Coronary artery (tissue), 2 donors: ENCODE measurements around the gene RPS6KL1.

Source experiments
- DNase-seq: peaks from one replicate; pipeline ENCODE4 v3.0.0-alpha.2; 2017; ENCODE audit warnings: low spot score
- H3K27ac ChIP-seq, 2 donors: fragments of 200-600 bp; sonication (generic); one replicate each; pipeline ENCODE4 v1.5.1; 2016 to 2019
- H3K4me3 ChIP-seq: fragments of 200-600 bp; sonication (generic); 2 replicates; pipeline ENCODE4 v1.5.1; 2016; ENCODE audit warnings: mild to moderate bottlenecking, moderate library complexity
- CTCF ChIP-seq: fragments of 200-600 bp; sonication (generic); IDR thresholded peaks from one replicate; pipeline ENCODE4 v1.5.1; 2019; ENCODE audit warnings: antibody characterized with exemption

RPS6KL1 gene

GRCh38 chr14:74951443-74952179, 28.6 kb upstream of the RPS6KL1 start:
- Histone ChIP-seq H3K4me3 (peak overlapping the region; percentile 37), H3K27ac (peak overlapping the region in 1 of 2 donors; percentile 73)
- no peak for TF ChIP-seq CTCF
- DNase-seq, result no peak

GRCh38 chr14:74950795-74951442, 27.9 kb upstream of the RPS6KL1 start:
- Histone ChIP-seq H3K4me3 (peak overlapping the region; percentile 37), H3K27ac (peak overlapping the region in 1 of 2 donors; percentile 73)
- no peak for TF ChIP-seq CTCF
- no peak for DNase-seq

- Histone ChIP-seq H3K27ac (peak overlapping the region; percentile 3 to 73), H3K4me3 (no peak overlapping the region)
- no peak for TF ChIP-seq CTCF
- DNase-seq, result no peak
These were observed 27.0 kb upstream of the RPS6KL1 start for GRCh38 chr14:74949859-74950573.

GRCh38 chr14:74949191-74949601, 26.1 kb upstream of the RPS6KL1 start:
- DNase-seq, result peak; percentile 69
- no peak overlapping the region for H3K27ac ChIP-seq
- no peak overlapping the region for H3K4me3 ChIP-seq
- TF ChIP-seq CTCF, result no peak

GRCh38 chr14:74948228-74949175, 25.4 kb upstream of the RPS6KL1 start:
- no peak for DNase-seq
- no peak overlapping the region for H3K27ac ChIP-seq

More at GRCh38 chr14:74948228-74949175, 25.4 kb upstream of the RPS6KL1 start:
- TF ChIP-seq CTCF, result no peak
- H3K4me3 ChIP-seq, result no peak overlapping the region
